Kidney (tissue), 22 donors: Measurements from ENCODE around the gene DDX5. TPM values are rescaled to one million over a fixed set of nuclear protein-coding genes. Genes with fewer than 3 reads are reported as not detected.
A peak's percentile ranks its signal among the peaks of the same experiment; 100 is the strongest.

ENCODE experiments used
- DNase-seq, 5 donors: peaks; one replicate each; pipeline ENCODE4 v3.0.0-alpha.2; 2013 to 2020
- FAIRE-seq: peaks from 2 replicates; lab custom pipeline; 2012; peaks lifted over from hg19 to GRCh38; lab: Jason Lieb, UNC
- H3K27ac ChIP-seq, 2 donors: one replicate each; pipeline ENCODE4 v1.7.0; 2013; ENCODE audit warnings: low read depth in 2 of 2, low read length in 2 of 2, inconsistent platforms in 1 of 2
- H3K27me3 ChIP-seq: one replicate; pipeline ENCODE4 v1.7.1; 2013; ENCODE audit warnings: low read length, inconsistent platforms; ENCODE audit not compliant: control insufficient read depth, insufficient read depth
- H3K36me3 ChIP-seq, 3 donors: one replicate each; pipeline versions ENCODE4 v1.7.0 to v1.7.1; 2013; ENCODE audit warnings: low read length in 3 of 3, control low read depth in 1 of 3, inconsistent platforms in 1 of 3; ENCODE audit not compliant: insufficient read depth in 3 of 3, control insufficient read depth in 2 of 3
- H3K4me1 ChIP-seq, 3 donors: one replicate each; pipeline versions ENCODE4 v1.7.0 to v1.7.1; 2013; ENCODE audit warnings: low read length in 3 of 3, inconsistent platforms in 1 of 3, low read depth in 1 of 3; ENCODE audit not compliant: control insufficient read depth in 2 of 3, insufficient read depth in 2 of 3
- H3K4me3 ChIP-seq, 3 donors: one replicate each; pipeline versions ENCODE4 v1.7.0 to v1.8.1; 2013; ENCODE audit warnings: low read length in 3 of 3, control low read depth in 1 of 3, inconsistent platforms in 1 of 3
- H3K9ac ChIP-seq, 3 donors: one replicate each; pipeline versions ENCODE4 v1.7.0 to v1.7.1; 2013; ENCODE audit warnings: low read length in 3 of 3, control low read depth in 1 of 3, inconsistent platforms in 1 of 3
- H3K9me3 ChIP-seq, 3 donors: one replicate each; pipeline versions ENCODE4 v1.7.0 to v1.7.1; 2013; ENCODE audit warnings: low read length in 3 of 3, control low read depth in 1 of 3, inconsistent platforms in 1 of 3; ENCODE audit not compliant: control insufficient read depth in 2 of 3, insufficient read depth in 1 of 3
- intact Hi-C: fragments of 100-400 bp; cut with DNase I; formaldehyde crosslinking; loops from one replicate; pipeline ENCODE4 v1.11.1; 2022
- long read RNA-seq, 10 donors: library from polyadenylated mRNA in 1 of 10; unstranded in 1 of 10; transcript quantifications; one replicate each; pipeline ENCODE4 v2.0.0 and lab custom pipeline, GENCODE V29; 2021 to 2026
- polyA plus RNA-seq: library from polyadenylated mRNA; stranded (reverse); fragments of 350-450 nt; fragmentation: Illumina TruSeq; extraction: RNeasy Lipid Tissue Mini Kit (QIAGEN cat#74804); gene quantifications from one replicate; pipeline ENCODE4 v1.2.3, GENCODE V29; 2014; ENCODE audit warnings: low read depth, low replicate concordance; ENCODE audit not compliant: insufficient read depth
- total RNA-seq: library from RNA; stranded (reverse); fragmentation: NEBNext Ultra II Directional; extraction: Animal tissue kit (Norgen Biotek cat#: 25700); gene quantifications from one replicate; pipeline ENCODE4 v1.2.1, GENCODE V29; 2021
- TF ChIP-seq, protein P1 (sequence below): IDR thresholded peaks from 3 replicates; pipeline ENCODE4 v1.5.1; 2012; ENCODE audit warnings: mild to moderate bottlenecking, moderate library complexity, borderline replicate concordance; ENCODE audit not compliant: insufficient read depth; ENCODE audit errors: extremely low read depth
- donor health status: control.
- donor health status: control.
- donor health status: control.
- donor health status: control.
- donor health status: control.
- donor health status: DM: yes; HTN: yes; CAD: no.
- donor health status: Normal renal cell carcinoma (clear cell type).

DDX5 gene
- total RNA-seq (769 TPM), polyA plus RNA-seq (343 TPM)
- long read RNA-seq, donor 1, transcript DDX5-201 (13 exons, 2,554 nt) = major isoform, 70 of 163 reads
- long read RNA-seq, donor 1, transcript DDX5-215 (12 exons, 3,558 nt) = minor isoform, 8 of 163 reads
- long read RNA-seq, donor 1, transcript DDX5-233 (2 exons, 699 nt) = minor isoform, 5 of 163 reads
- long read RNA-seq, donor 1, partial matches to known transcripts = 77 of 163 reads
- long read RNA-seq, donor 1, other reads (novel, unspliced or antisense) = 0 of 163 reads
- long read RNA-seq, donor 2, transcript DDX5-215 (12 exons, 3,558 nt) = minor isoform, 13 of 326 reads
- long read RNA-seq, donor 2, transcript DDX5-201 (13 exons, 2,554 nt) = major isoform, 84 of 326 reads
- long read RNA-seq, donor 2, transcript DDX5-233 (2 exons, 699 nt) = minor isoform, 6 of 326 reads
- long read RNA-seq, donor 2, partial matches to known transcripts = 218 of 326 reads
- long read RNA-seq, donor 2, other reads (novel, unspliced or antisense) = 0 of 326 reads
- long read RNA-seq, donor 3, transcript DDX5-215 (12 exons, 3,558 nt) = minor isoform, 12 of 211 reads
- long read RNA-seq, donor 3, transcript DDX5-233 (2 exons, 699 nt) = minor isoform, 9 of 211 reads
- long read RNA-seq, donor 3, transcript DDX5-201 (13 exons, 2,554 nt) = major isoform, 83 of 211 reads
- long read RNA-seq, donor 3, partial matches to known transcripts = 101 of 211 reads
- long read RNA-seq, donor 3, other reads (novel, unspliced or antisense) = 0 of 211 reads
- long read RNA-seq, donor 4, transcript DDX5-233 (2 exons, 699 nt) = minor isoform, 10 of 144 reads
- long read RNA-seq, donor 4, transcript DDX5-215 (12 exons, 3,558 nt) = minor isoform, 11 of 144 reads
- long read RNA-seq, donor 4, transcript DDX5-201 (13 exons, 2,554 nt) = major isoform, 67 of 144 reads
- long read RNA-seq, donor 4, partial matches to known transcripts = 51 of 144 reads
- long read RNA-seq, donor 4, other reads (novel, unspliced or antisense) = 0 of 144 reads
- long read RNA-seq, donor 5, transcript DDX5-201 (13 exons, 2,554 nt) = major isoform, 7 of 12 reads
- long read RNA-seq, donor 5, partial matches to known transcripts = 0 of 12 reads
- long read RNA-seq, donor 5, other reads (novel, unspliced or antisense) = 0 of 12 reads
- long read RNA-seq, donor 6, transcript DDX5-201 (13 exons, 2,554 nt) = major isoform, 100 of 225 reads
- long read RNA-seq, donor 6, partial matches to known transcripts = 111 of 225 reads
- long read RNA-seq, donor 6, other reads (novel, unspliced or antisense) = 0 of 225 reads
- long read RNA-seq, donor 7, transcript DDX5-215 (12 exons, 3,558 nt) = minor isoform, 15 of 276 reads
- long read RNA-seq, donor 7, transcript DDX5-201 (13 exons, 2,554 nt) = major isoform, 190 of 276 reads
- long read RNA-seq, donor 7, partial matches to known transcripts = 37 of 276 reads
- long read RNA-seq, donor 7, other reads (novel, unspliced or antisense) = 34 of 276 reads
- long read RNA-seq, donor 8, transcript DDX5-233 (2 exons, 699 nt) = minor isoform, 10 of 310 reads
- long read RNA-seq, donor 8, transcript DDX5-213 (4 exons, 820 nt) = minor isoform, 5 of 310 reads
- long read RNA-seq, donor 8, transcript DDX5-201 (13 exons, 2,554 nt) = major isoform, 70 of 310 reads
- long read RNA-seq, donor 8, partial matches to known transcripts = 220 of 310 reads
- long read RNA-seq, donor 8, other reads (novel, unspliced or antisense) = 0 of 310 reads
- long read RNA-seq, donor 9, transcript DDX5-201 (13 exons, 2,554 nt) = major isoform, 40 of 83 reads
- long read RNA-seq, donor 9, partial matches to known transcripts = 32 of 83 reads
- long read RNA-seq, donor 9, other reads (novel, unspliced or antisense) = 0 of 83 reads
- long read RNA-seq, donor 10, transcript DDX5-233 (2 exons, 699 nt) = minor isoform, 5 of 187 reads
- long read RNA-seq, donor 10, transcript DDX5-201 (13 exons, 2,554 nt) = major isoform, 66 of 187 reads
- long read RNA-seq, donor 10, partial matches to known transcripts = 106 of 187 reads
- long read RNA-seq, donor 10, other reads (novel, unspliced or antisense) = 0 of 187 reads

DNA sequence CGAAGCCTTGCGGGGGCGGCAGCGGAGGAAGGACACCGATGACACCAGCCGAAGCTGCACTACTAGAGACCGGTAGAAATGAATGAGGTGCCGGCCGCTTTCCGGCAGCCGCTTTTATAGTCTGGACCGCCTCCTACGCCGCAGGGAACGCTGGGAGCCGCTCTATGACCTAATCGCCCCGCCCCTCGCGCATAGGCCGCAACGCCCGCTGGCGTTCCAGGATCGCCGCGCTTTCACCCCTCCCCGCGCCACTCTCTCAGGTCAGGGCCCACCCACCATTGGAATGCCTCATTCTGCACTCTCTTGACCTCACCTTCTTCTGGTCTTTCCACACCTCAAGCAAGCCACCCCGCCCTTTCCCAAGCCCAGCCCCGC lies at the start of gene DDX5:
DDX5 (minus strand) TSS at position 89 of the 375 bp plus-strand sequence. CDS start 170 bp downstream, outside the sequence.
- Histone ChIP-seq H3K36me3 (peaks cover 26 to 44% (median 34%) of the 10 kb centered on the region in 3 donors), H3K9me3 (no peaks in the 10 kb centered on the region), H3K9ac (peak within 1 kb of the TSS; percentile 98 to 100 (median 100)), H3K4me1 (peaks cover 3 to 22% (median 20%) of the 10 kb centered on the region in 3 donors), H3K27ac (peak within 1 kb of the TSS; percentile 100), H3K27me3 (no peaks in the 10 kb centered on the region), H3K4me3 (peak within 1 kb of the TSS; percentile 92 to 99 (median 93))
- DNase-seq = peak in 4 of 5 donors; percentile 98 to 99 (median 98)
- intact Hi-C loops = no loop called here
- TF ChIP-seq, protein P1, sequence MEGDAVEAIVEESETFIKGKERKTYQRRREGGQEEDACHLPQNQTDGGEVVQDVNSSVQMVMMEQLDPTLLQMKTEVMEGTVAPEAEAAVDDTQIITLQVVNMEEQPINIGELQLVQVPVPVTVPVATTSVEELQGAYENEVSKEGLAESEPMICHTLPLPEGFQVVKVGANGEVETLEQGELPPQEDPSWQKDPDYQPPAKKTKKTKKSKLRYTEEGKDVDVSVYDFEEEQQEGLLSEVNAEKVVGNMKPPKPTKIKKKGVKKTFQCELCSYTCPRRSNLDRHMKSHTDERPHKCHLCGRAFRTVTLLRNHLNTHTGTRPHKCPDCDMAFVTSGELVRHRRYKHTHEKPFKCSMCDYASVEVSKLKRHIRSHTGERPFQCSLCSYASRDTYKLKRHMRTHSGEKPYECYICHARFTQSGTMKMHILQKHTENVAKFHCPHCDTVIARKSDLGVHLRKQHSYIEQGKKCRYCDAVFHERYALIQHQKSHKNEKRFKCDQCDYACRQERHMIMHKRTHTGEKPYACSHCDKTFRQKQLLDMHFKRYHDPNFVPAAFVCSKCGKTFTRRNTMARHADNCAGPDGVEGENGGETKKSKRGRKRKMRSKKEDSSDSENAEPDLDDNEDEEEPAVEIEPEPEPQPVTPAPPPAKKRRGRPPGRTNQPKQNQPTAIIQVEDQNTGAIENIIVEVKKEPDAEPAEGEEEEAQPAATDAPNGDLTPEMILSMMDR = no peak
- FAIRE-seq = no peak

GRCh38 chr17:64555281-64555680 lies 49.2 kb upstream of the DDX5 start:
- no peak for FAIRE-seq
- no peak overlapping the region for H3K27ac ChIP-seq
- no peak overlapping the region for H3K9ac ChIP-seq
- H3K4me1 ChIP-seq = no peaks in the 10 kb centered on the region
- H3K36me3 ChIP-seq = peaks cover 0 to 26% (median 5%) of the 10 kb centered on the region in 3 donors
- H3K27me3 ChIP-seq = no peaks in the 10 kb centered on the region
- TF ChIP-seq, protein P1 = no peak
- no peaks in the 10 kb centered on the region for H3K9me3 ChIP-seq
- DNase-seq = no peak
- H3K4me3 ChIP-seq = no peak overlapping the region
- intact Hi-C loops = no loop called here
